Breast epithelium (tissue), 4 donors: ENCODE measurements around the gene COQ8B. TPM values are rescaled to one million over a fixed set of nuclear protein-coding genes. Genes with fewer than 3 reads are reported as not detected.

Experiments used
- DNase-seq, 2 donors: peaks; one replicate each; pipeline ENCODE4 v3.0.0-alpha.2; 2019; ENCODE audit warnings: low spot score in 2 of 2
- H3K27ac ChIP-seq, 2 donors: fragments of 200-600 bp; sonication (generic) in 1 of 2; one replicate each; pipeline ENCODE4 v1.5.1; 2016 to 2019; ENCODE audit warnings: mild to moderate bottlenecking in 1 of 2
- H3K27me3 ChIP-seq, 2 donors: fragments of 200-600 bp; sonication (generic) in 1 of 2; one replicate each; pipeline versions ENCODE4 v1.5.1 to v1.6.0; 2017 to 2019; ENCODE audit warnings: control low read depth in 1 of 2, mild to moderate bottlenecking in 1 of 2
- H3K36me3 ChIP-seq: fragments of 200-600 bp; one replicate; pipeline ENCODE4 v1.5.1; 2019
- H3K4me1 ChIP-seq, 2 donors: fragments of 200-600 bp; sonication (generic); one replicate each; pipeline ENCODE4 v1.5.1; 2016 to 2019; ENCODE audit warnings: control low read depth in 1 of 2
- H3K4me3 ChIP-seq, 3 donors: fragments of 200-600 bp; sonication (generic); 1 replicate in 2 of 3; 2 replicates in 1 of 3; pipeline ENCODE4 v1.5.1; 2016 to 2019; ENCODE audit warnings: mild to moderate bottlenecking in 3 of 3, moderate library complexity in 2 of 3
- H3K9me3 ChIP-seq, 2 donors: fragments of 200-600 bp; sonication (generic) in 1 of 2; one replicate each; pipeline ENCODE4 v1.5.1; 2016 to 2019; ENCODE audit warnings: control low read depth in 1 of 2
- CTCF ChIP-seq, 3 donors: fragments of 450-650 bp; IDR thresholded peaks; one replicate each; pipeline ENCODE4 v1.5.1; 2016 to 2017; ENCODE audit warnings: antibody characterized with exemption in 3 of 3, mild to moderate bottlenecking in 3 of 3, moderate library complexity in 3 of 3
- POLR2A ChIP-seq: fragments of 450-650 bp; IDR thresholded peaks from one replicate; pipeline ENCODE4 v1.6.1; 2016; ENCODE audit warnings: antibody characterized with exemption, mild to moderate bottlenecking, moderate library complexity
- POLR2AphosphoS5 ChIP-seq, 3 donors: sonication (generic); formaldehyde crosslinking; IDR thresholded peaks; one replicate each; pipeline ENCODE4 v1.6.1; 2017; ENCODE audit warnings: antibody characterized with exemption in 3 of 3
- intact Hi-C: fragments of 100-400 bp; cut with DNase I; formaldehyde crosslinking; loops from one replicate; pipeline ENCODE4 v1.15.1; 2023; ENCODE audit warnings: low total_unique reads
- total RNA-seq, 3 donors: library from RNA; depleted of rRNA; stranded (reverse); fragments of >200 nt; gene quantifications; one replicate each; pipeline ENCODE4 v1.1.0, GENCODE V29; 2016

The COQ8B gene
- total RNA-seq, 3 donors from 2014 or later = 28.2 to 50.8 (median 45.7) TPM

- Histone ChIP-seq H3K9me3 (no peaks in the 10 kb centered on the region), H3K27me3 (no peaks in the 10 kb centered on the region), H3K36me3 (no peaks in the 10 kb centered on the region), H3K27ac (peak overlapping the region; percentile 80 to 91), H3K4me1 (no peaks in the 10 kb centered on the region), H3K4me3 (peak overlapping the region; percentile 54 to 81 (median 69))
- DNase-seq = no peak
- TF ChIP-seq POLR2AphosphoS5 (IDR thresholded peaks at IDR 0.05) (no peak), POLR2A (no peak), CTCF (IDR thresholded peaks at IDR 0.05) (no peak)
- intact Hi-C loops = loop anchor here (5.0 to 10.0 kb wide), 2 partner anchors 88 to 151 kb away; partner anchors contain the start of genes ACTMAP and SNRPA
These were observed 52.7 kb downstream of the COQ8B start for GRCh38 chr19:40663695-40664692.

GRCh38 chr19:40662925-40663694 lies 53.6 kb downstream of the COQ8B start:
- H3K27me3 ChIP-seq = no peaks in the 10 kb centered on the region
- no peaks in the 10 kb centered on the region for H3K4me1 ChIP-seq
- peak overlapping the region; percentile 54 to 81 (median 69) for H3K4me3 ChIP-seq
- no peaks in the 10 kb centered on the region for H3K9me3 ChIP-seq
- peak; percentile 88 for DNase-seq
- H3K27ac ChIP-seq = peak overlapping the region; percentile 80 to 91
- intact Hi-C loops = loop anchor here (5.0 to 10.0 kb wide), 2 partner anchors 89 to 152 kb away; partner anchors contain the start of genes ACTMAP and SNRPA
- no peaks in the 10 kb centered on the region for H3K36me3 ChIP-seq
- no peak for TF ChIP-seq POLR2A
- peak in 2 of 3 donors; percentile 99 for TF ChIP-seq CTCF (IDR thresholded peaks at IDR 0.05)
- TF ChIP-seq POLR2AphosphoS5 (IDR thresholded peaks at IDR 0.05) = peak; percentile 78 to 81 (median 80)

GRCh38 chr19:40661616-40662015 lies 55.1 kb downstream of the COQ8B start:
- no peaks in the 10 kb centered on the region for H3K4me1 ChIP-seq
- no peak overlapping the region for H3K4me3 ChIP-seq
- DNase-seq = no peak
- no peaks in the 10 kb centered on the region for H3K36me3 ChIP-seq
- intact Hi-C loops = loop anchor here (5.0 to 10.0 kb wide), 2 partner anchors 91 to 153 kb away; partner anchors contain the start of genes ACTMAP and SNRPA
- no peak for TF ChIP-seq POLR2A
- TF ChIP-seq POLR2AphosphoS5 (IDR thresholded peaks at IDR 0.05) = no peak
- TF ChIP-seq CTCF (IDR thresholded peaks at IDR 0.05) = no peak
- no peaks in the 10 kb centered on the region for H3K9me3 ChIP-seq
- H3K27ac ChIP-seq = no peak overlapping the region
- no peaks in the 10 kb centered on the region for H3K27me3 ChIP-seq

- intact Hi-C loops = no loop called here
- Histone ChIP-seq H3K27me3 (no peaks in the 10 kb centered on the region), H3K9me3 (no peaks in the 10 kb centered on the region), H3K36me3 (no peaks in the 10 kb centered on the region), H3K27ac (no peak overlapping the region), H3K4me3 (no peak overlapping the region), H3K4me1 (no peaks in the 10 kb centered on the region)
- TF ChIP-seq POLR2A (no peak), CTCF (IDR thresholded peaks at IDR 0.05) (no peak), POLR2AphosphoS5 (IDR thresholded peaks at IDR 0.05) (no peak)
- DNase-seq = no peak
These were observed 57.1 kb downstream of the COQ8B start for GRCh38 chr19:40659566-40659965.
